Esophagus squamous epithelium (tissue), 4 donors: ENCODE results near the gene SPRTN.

Experiments
- POLR2A ChIP-seq, 4 donors: fragments of 450-650 bp; IDR thresholded peaks; one replicate each; pipeline ENCODE4 v1.6.1; 2017; ENCODE audit warnings: antibody characterized with exemption in 4 of 4, mild to moderate bottlenecking in 4 of 4, moderate library complexity in 3 of 4
- TF ChIP-seq, protein P1 (sequence below), 6 experiments: fragments of 450-650 bp in 4 of 6; fragments of 200-600 bp in 2 of 6; sonication (generic) in 2 of 6; IDR thresholded peaks; one replicate each; pipeline ENCODE4 v1.5.1; 2016 to 2019; ENCODE audit warnings: antibody characterized with exemption in 6 of 6, mild to moderate bottlenecking in 4 of 6, moderate library complexity in 4 of 6

DNA sequence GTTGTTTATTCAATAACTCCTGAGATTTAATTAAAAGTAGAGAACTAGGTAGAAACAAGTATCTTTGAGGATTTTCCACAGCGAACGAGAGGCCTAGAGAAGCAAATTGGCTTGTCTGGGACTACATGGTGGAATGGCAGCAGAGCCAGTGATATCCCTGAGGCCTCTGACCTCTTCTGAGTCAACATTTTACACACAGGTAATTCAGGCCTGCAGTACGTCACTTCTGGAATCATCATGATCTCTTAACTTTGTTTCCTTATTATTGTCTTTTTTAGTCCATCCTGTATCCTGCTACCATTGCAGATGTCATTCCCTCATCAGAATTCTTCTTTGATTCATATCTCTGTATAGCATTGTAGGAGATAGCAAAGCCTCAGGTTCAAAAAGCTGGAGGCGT lies 9.9 kb downstream of the SPRTN start:
- no peak for TF ChIP-seq POLR2A (IDR thresholded peaks at IDR 0.05)
- TF ChIP-seq, protein P1, sequence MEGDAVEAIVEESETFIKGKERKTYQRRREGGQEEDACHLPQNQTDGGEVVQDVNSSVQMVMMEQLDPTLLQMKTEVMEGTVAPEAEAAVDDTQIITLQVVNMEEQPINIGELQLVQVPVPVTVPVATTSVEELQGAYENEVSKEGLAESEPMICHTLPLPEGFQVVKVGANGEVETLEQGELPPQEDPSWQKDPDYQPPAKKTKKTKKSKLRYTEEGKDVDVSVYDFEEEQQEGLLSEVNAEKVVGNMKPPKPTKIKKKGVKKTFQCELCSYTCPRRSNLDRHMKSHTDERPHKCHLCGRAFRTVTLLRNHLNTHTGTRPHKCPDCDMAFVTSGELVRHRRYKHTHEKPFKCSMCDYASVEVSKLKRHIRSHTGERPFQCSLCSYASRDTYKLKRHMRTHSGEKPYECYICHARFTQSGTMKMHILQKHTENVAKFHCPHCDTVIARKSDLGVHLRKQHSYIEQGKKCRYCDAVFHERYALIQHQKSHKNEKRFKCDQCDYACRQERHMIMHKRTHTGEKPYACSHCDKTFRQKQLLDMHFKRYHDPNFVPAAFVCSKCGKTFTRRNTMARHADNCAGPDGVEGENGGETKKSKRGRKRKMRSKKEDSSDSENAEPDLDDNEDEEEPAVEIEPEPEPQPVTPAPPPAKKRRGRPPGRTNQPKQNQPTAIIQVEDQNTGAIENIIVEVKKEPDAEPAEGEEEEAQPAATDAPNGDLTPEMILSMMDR (IDR thresholded peaks at IDR 0.05), result no peak
